Measurements from ENCODE around the gene KRTAP10-4.

Gene KRTAP10-4

GRCh38 chr21:44528634-44528995 lies 44.9 kb upstream of the KRTAP10-4 start:
- Histone ChIP-seq H3K4me3 (ENCODE audit: low read length in 2 of 2) (no peak overlapping the region), H2BK15ac (ENCODE audit: low read length) (no peak overlapping the region), H3K27me3 (ENCODE audit: control insufficient read depth in 3 of 3, insufficient read depth in 3 of 3, low read depth in 1 of 3, low read length in 3 of 3) (peaks cover 0 to 19% (median 0%) of the 10 kb centered on the region in 3 experiments), H2AFZ (ENCODE audit: low read length) (no peak overlapping the region), H3K4me2 (ENCODE audit: insufficient read depth, low read length, poor library complexity, severe bottlenecking) (no peak overlapping the region), H3K27ac (replicated peaks; ENCODE audit: low read length) (no peak overlapping the region), H3K4me1 (ENCODE audit: control insufficient read depth in 2 of 2, insufficient read depth in 1 of 2, low read depth in 1 of 2, low read length in 2 of 2) (no peaks in the 10 kb centered on the region), H4K91ac (ENCODE audit: low read depth, low read length, poor library complexity) (peak overlapping the region; percentile 16), H3K36me3 (replicated peaks in 1 of 2; ENCODE audit: control insufficient read depth in 2 of 2, insufficient read depth in 2 of 2, low read length in 2 of 2) (no peaks in the 10 kb centered on the region), H3K79me1 (ENCODE audit: low read depth, low read length) (no peaks in the 10 kb centered on the region), H2BK12ac (ENCODE audit: low read length) (no peak overlapping the region), H3K14ac (ENCODE audit: low read length) (no peak overlapping the region), H2AK5ac (ENCODE audit: low read depth, low read length) (peak overlapping the region; percentile 6), H3K23ac (ENCODE audit: low read depth, low read length, poor library complexity) (no peak overlapping the region), H3K9ac (ENCODE audit: low read depth, low read length, poor library complexity) (no peak overlapping the region), H4K8ac (ENCODE audit: low read depth, low read length) (no peak overlapping the region), H3K4ac (ENCODE audit: low read length) (no peak overlapping the region), H2BK120ac (ENCODE audit: low read depth, low read length) (no peak overlapping the region), H3K18ac (ENCODE audit: low read length) (peak overlapping the region; percentile 42), H3K9me3 (replicated peaks in 1 of 2; ENCODE audit: control insufficient read depth in 2 of 2, insufficient read depth in 1 of 2, low read depth in 1 of 2, low read length in 2 of 2) (peaks cover 0 to 6% of the 10 kb centered on the region in 2 donors), H2BK5ac (ENCODE audit: low read length) (no peak overlapping the region)
- no peak for DNase-seq (ENCODE audit: low spot score)
- WGBS, 2 donors (ENCODE audit: extremely low coverage in 2 of 2, insufficient read length in 2 of 2, insufficient replicate concordance in 1 of 2), result no CpG with 5 or more reads among the region's 10 CpGs

- Histone ChIP-seq H4K8ac (ENCODE audit: low read depth, low read length) (no peak overlapping the region), H2BK5ac (ENCODE audit: low read length) (no peak overlapping the region), H3K14ac (ENCODE audit: low read length) (no peak overlapping the region), H3K4ac (ENCODE audit: low read length) (no peak overlapping the region), H2AK5ac (ENCODE audit: low read depth, low read length) (peak overlapping the region; percentile 6), H4K91ac (ENCODE audit: low read depth, low read length, poor library complexity) (no peak overlapping the region), H3K36me3 (replicated peaks in 1 of 2; ENCODE audit: control insufficient read depth in 2 of 2, insufficient read depth in 2 of 2, low read length in 2 of 2) (no peaks in the 10 kb centered on the region), H3K18ac (ENCODE audit: low read length) (no peak overlapping the region), H2BK12ac (ENCODE audit: low read length) (no peak overlapping the region), H3K9ac (ENCODE audit: low read depth, low read length, poor library complexity) (peak overlapping the region; percentile 10), H2BK15ac (ENCODE audit: low read length) (peak overlapping the region; percentile 51), H3K27ac (replicated peaks; ENCODE audit: low read length) (no peak overlapping the region), H2BK120ac (ENCODE audit: low read depth, low read length) (no peak overlapping the region), H3K27me3 (ENCODE audit: control insufficient read depth in 3 of 3, insufficient read depth in 3 of 3, low read depth in 1 of 3, low read length in 3 of 3) (peaks cover 0 to 19% (median 0%) of the 10 kb centered on the region in 3 experiments), H3K4me2 (ENCODE audit: insufficient read depth, low read length, poor library complexity, severe bottlenecking) (no peak overlapping the region), H3K4me3 (ENCODE audit: low read length in 2 of 2) (no peak overlapping the region), H2AFZ (ENCODE audit: low read length) (no peak overlapping the region), H3K23ac (ENCODE audit: low read depth, low read length, poor library complexity) (no peak overlapping the region), H3K79me1 (ENCODE audit: low read depth, low read length) (no peaks in the 10 kb centered on the region), H3K9me3 (replicated peaks in 1 of 2; ENCODE audit: control insufficient read depth in 2 of 2, insufficient read depth in 1 of 2, low read depth in 1 of 2, low read length in 2 of 2) (peaks cover 0 to 2% of the 10 kb centered on the region in 2 donors), H3K4me1 (ENCODE audit: control insufficient read depth in 2 of 2, insufficient read depth in 1 of 2, low read depth in 1 of 2, low read length in 2 of 2) (no peaks in the 10 kb centered on the region)
- DNase-seq (ENCODE audit: low spot score), result no peak
- WGBS, 2 donors (ENCODE audit: extremely low coverage in 2 of 2, insufficient read length in 2 of 2, insufficient replicate concordance in 1 of 2), result no CpG with 5 or more reads among the region's 17 CpGs
Measured at GRCh38 chr21:44529011-44529421, 44.5 kb upstream of the KRTAP10-4 start.

- WGBS, 2 donors (ENCODE audit: extremely low coverage in 2 of 2, insufficient read length in 2 of 2, insufficient replicate concordance in 1 of 2), result no CpG with 5 or more reads among the region's 23 CpGs
Measured at GRCh38 chr21:44529503-44530125, 43.9 kb upstream of the KRTAP10-4 start.

GRCh38 chr21:44530221-44530902 lies 43.2 kb upstream of the KRTAP10-4 start:
- Histone ChIP-seq H4K91ac (ENCODE audit: low read depth, low read length, poor library complexity) (no peak overlapping the region), H4K8ac (ENCODE audit: low read depth, low read length) (no peak overlapping the region), H2BK15ac (ENCODE audit: low read length) (no peak overlapping the region), H3K79me1 (ENCODE audit: low read depth, low read length) (no peaks in the 10 kb centered on the region), H2AFZ (ENCODE audit: low read length) (no peak overlapping the region), H3K27ac (replicated peaks; ENCODE audit: low read length) (no peak overlapping the region), H2AK5ac (ENCODE audit: low read depth, low read length) (no peak overlapping the region), H3K4me1 (ENCODE audit: control insufficient read depth in 2 of 2, insufficient read depth in 1 of 2, low read depth in 1 of 2, low read length in 2 of 2) (no peaks in the 10 kb centered on the region), H3K27me3 (ENCODE audit: control insufficient read depth in 3 of 3, insufficient read depth in 3 of 3, low read depth in 1 of 3, low read length in 3 of 3) (peaks cover 0 to 19% (median 0%) of the 10 kb centered on the region in 3 experiments), H2BK120ac (ENCODE audit: low read depth, low read length) (no peak overlapping the region), H3K4me3 (ENCODE audit: low read length in 2 of 2) (no peak overlapping the region), H3K9ac (ENCODE audit: low read depth, low read length, poor library complexity) (no peak overlapping the region), H2BK5ac (ENCODE audit: low read length) (no peak overlapping the region), H2BK12ac (ENCODE audit: low read length) (no peak overlapping the region), H3K18ac (ENCODE audit: low read length) (no peak overlapping the region), H3K9me3 (replicated peaks in 1 of 2; ENCODE audit: control insufficient read depth in 2 of 2, insufficient read depth in 1 of 2, low read depth in 1 of 2, low read length in 2 of 2) (peaks cover 0 to 1% of the 10 kb centered on the region in 2 donors), H3K4ac (ENCODE audit: low read length) (no peak overlapping the region), H3K4me2 (ENCODE audit: insufficient read depth, low read length, poor library complexity, severe bottlenecking) (no peak overlapping the region), H3K23ac (ENCODE audit: low read depth, low read length, poor library complexity) (peak overlapping the region; percentile 22), H3K36me3 (replicated peaks in 1 of 2; ENCODE audit: control insufficient read depth in 2 of 2, insufficient read depth in 2 of 2, low read length in 2 of 2) (no peaks in the 10 kb centered on the region), H3K14ac (ENCODE audit: low read length) (no peak overlapping the region)
- 100% methylated on average over 1 of the region's 7 CpGs for WGBS, 2 donors (ENCODE audit: extremely low coverage in 2 of 2, insufficient read length in 2 of 2, insufficient replicate concordance in 1 of 2)
- no peak for DNase-seq (ENCODE audit: low spot score)

More at GRCh38 chr21:44529503-44530125, 43.9 kb upstream of the KRTAP10-4 start:
- H2BK12ac ChIP-seq (ENCODE audit: low read length), result no peak overlapping the region
- H3K14ac ChIP-seq (ENCODE audit: low read length), result no peak overlapping the region
- H4K91ac ChIP-seq (ENCODE audit: low read depth, low read length, poor library complexity), result no peak overlapping the region
- H3K9ac ChIP-seq (ENCODE audit: low read depth, low read length, poor library complexity), result no peak overlapping the region
- no peak for DNase-seq (ENCODE audit: low spot score)
- no peak overlapping the region for H3K4ac ChIP-seq (ENCODE audit: low read length)
- no peak overlapping the region for H4K8ac ChIP-seq (ENCODE audit: low read depth, low read length)
- H3K79me1 ChIP-seq (ENCODE audit: low read depth, low read length), result no peaks in the 10 kb centered on the region
- H2AK5ac ChIP-seq (ENCODE audit: low read depth, low read length), result peak overlapping the region; percentile 6
- peaks cover 0 to 2% of the 10 kb centered on the region in 2 donors for H3K9me3 ChIP-seq (replicated peaks in 1 of 2; ENCODE audit: control insufficient read depth in 2 of 2, insufficient read depth in 1 of 2, low read depth in 1 of 2, low read length in 2 of 2)
- H2BK5ac ChIP-seq (ENCODE audit: low read length), result peak overlapping the region; percentile 89
- no peak overlapping the region for H3K23ac ChIP-seq (ENCODE audit: low read depth, low read length, poor library complexity)
- H3K4me1 ChIP-seq (ENCODE audit: control insufficient read depth in 2 of 2, insufficient read depth in 1 of 2, low read depth in 1 of 2, low read length in 2 of 2), result no peaks in the 10 kb centered on the region
- no peaks in the 10 kb centered on the region for H3K36me3 ChIP-seq (replicated peaks in 1 of 2; ENCODE audit: control insufficient read depth in 2 of 2, insufficient read depth in 2 of 2, low read length in 2 of 2)
- no peak overlapping the region for H2BK120ac ChIP-seq (ENCODE audit: low read depth, low read length)
- H2AFZ ChIP-seq (ENCODE audit: low read length), result no peak overlapping the region
- peak overlapping the region; percentile 51 for H2BK15ac ChIP-seq (ENCODE audit: low read length)
- peak overlapping the region; percentile 77 for H3K18ac ChIP-seq (ENCODE audit: low read length)
- no peak overlapping the region for H3K4me2 ChIP-seq (ENCODE audit: insufficient read depth, low read length, poor library complexity, severe bottlenecking)
- H3K27ac ChIP-seq (replicated peaks; ENCODE audit: low read length), result no peak overlapping the region
- no peak overlapping the region for H3K4me3 ChIP-seq (ENCODE audit: low read length in 2 of 2)
- H3K27me3 ChIP-seq (ENCODE audit: control insufficient read depth in 3 of 3, insufficient read depth in 3 of 3, low read depth in 1 of 3, low read length in 3 of 3), result peaks cover 0 to 19% (median 0%) of the 10 kb centered on the region in 3 experiments

All from neuronal stem cell (in vitro differentiated cells).